ENCODE results near the gene TWIST1. TPM values are rescaled to one million over a fixed set of nuclear protein-coding genes. Genes with fewer than 3 reads are reported as not detected.

TWIST1 gene
- total RNA-seq, 1 experiment from 2014 or later, result 1.0 TPM

- DNase-seq, result no peak
Measured at GRCh38 chr7:19107356-19108146, 9.9 kb downstream of the TWIST1 start.

GRCh38 chr7:19107081-19107355 lies 10.4 kb downstream of the TWIST1 start:
- no peak for DNase-seq
- Histone ChIP-seq H3F3A (ENCODE audit: insufficient read depth, low read depth) (no peaks in the 10 kb centered on the region), H3K4me2 (no peak overlapping the region), H3K36me3 (ENCODE audit: low read depth) (no peaks in the 10 kb centered on the region), H3K4me3 (no peak overlapping the region), H3K79me2 (ENCODE audit: low read depth) (no peaks in the 10 kb centered on the region), H3K4me1 (replicated peaks; ENCODE audit: insufficient read depth) (no peaks in the 10 kb centered on the region), H3K27ac (no peak overlapping the region), H3K9me3 (ENCODE audit: insufficient read depth, low read depth) (no peaks in the 10 kb centered on the region; the same call in 1 of the 2 replicates), H3K27me3 (ENCODE audit: insufficient read depth, low read depth) (no peaks in the 10 kb centered on the region; the same call in 1 of the 2 replicates), H4K20me1 (ENCODE audit: insufficient read depth) (no peaks in the 10 kb centered on the region), H2AFZ (no peak overlapping the region), H3K9me2 (ENCODE audit: insufficient read depth) (no peaks in the 10 kb centered on the region)
- POLR2A ChIA-PET (ENCODE audit: unreplicated experiment), result no interaction called here
- CTCF ChIA-PET, result no interaction called here
- intact Hi-C loops (cut with micrococcal nuclease; ENCODE audit: unreplicated experiment), result no loop called here
- no peak for TF ChIP-seq CTCF (conservative IDR thresholded peaks at IDR 0.05)
- TF ChIP-seq EZH2 (IDR thresholded peaks at IDR 0.05; ENCODE audit: low read depth), result no peak
- BruUV-seq (replicated peaks), result no TSS peak

More at GRCh38 chr7:19107356-19108146, 9.9 kb downstream of the TWIST1 start:
- H3K4me3 ChIP-seq, result no peak overlapping the region
- no peak overlapping the region for H2AFZ ChIP-seq
- no peaks in the 10 kb centered on the region for H3K36me3 ChIP-seq (ENCODE audit: low read depth)
- BruUV-seq (replicated peaks), result no TSS peak
- no peaks in the 10 kb centered on the region for H4K20me1 ChIP-seq (ENCODE audit: insufficient read depth)
- no peaks in the 10 kb centered on the region for H3K9me2 ChIP-seq (ENCODE audit: insufficient read depth)
- H3K4me2 ChIP-seq, result no peak overlapping the region
- TF ChIP-seq CTCF (conservative IDR thresholded peaks at IDR 0.05) (no peak), EZH2 (IDR thresholded peaks at IDR 0.05; ENCODE audit: low read depth) (no peak)
- H3K9me3 ChIP-seq (ENCODE audit: insufficient read depth, low read depth), result no peaks in the 10 kb centered on the region; the same call in 1 of the 2 replicates
- intact Hi-C loops (cut with micrococcal nuclease; ENCODE audit: unreplicated experiment), result no loop called here
- H3F3A ChIP-seq (ENCODE audit: insufficient read depth, low read depth), result no peaks in the 10 kb centered on the region
- no peaks in the 10 kb centered on the region for H3K79me2 ChIP-seq (ENCODE audit: low read depth)
- no peak overlapping the region for H3K27ac ChIP-seq
- no peaks in the 10 kb centered on the region; the same call in 1 of the 2 replicates for H3K27me3 ChIP-seq (ENCODE audit: insufficient read depth, low read depth)
- POLR2A ChIA-PET (ENCODE audit: unreplicated experiment), result no interaction called here
- no peaks in the 10 kb centered on the region for H3K4me1 ChIP-seq (replicated peaks; ENCODE audit: insufficient read depth)
- CTCF ChIA-PET, result no interaction called here

- BruUV-seq (replicated peaks), result no TSS peak
- H2AFZ ChIP-seq, result no peak overlapping the region
- CTCF ChIA-PET, result no interaction called here
- H3K79me2 ChIP-seq (ENCODE audit: low read depth), result no peaks in the 10 kb centered on the region
- H3K9me3 ChIP-seq (ENCODE audit: insufficient read depth, low read depth), result peaks cover under 1% of the 10 kb centered on the region; the same call in 1 of the 2 replicates
- DNase-seq, result no peak
- no peak overlapping the region for H3K27ac ChIP-seq
- H3K4me3 ChIP-seq, result no peak overlapping the region
- no peak overlapping the region for H3K4me2 ChIP-seq
- no peaks in the 10 kb centered on the region for H3K9me2 ChIP-seq (ENCODE audit: insufficient read depth)
- POLR2A ChIA-PET (ENCODE audit: unreplicated experiment), result no interaction called here
- no peaks in the 10 kb centered on the region for H3K4me1 ChIP-seq (replicated peaks; ENCODE audit: insufficient read depth)
- no peaks in the 10 kb centered on the region; the same call in 1 of the 2 replicates for H3K27me3 ChIP-seq (ENCODE audit: insufficient read depth, low read depth)
- H4K20me1 ChIP-seq (ENCODE audit: insufficient read depth), result no peaks in the 10 kb centered on the region
- H3F3A ChIP-seq (ENCODE audit: insufficient read depth, low read depth), result no peaks in the 10 kb centered on the region
- intact Hi-C loops (cut with micrococcal nuclease; ENCODE audit: unreplicated experiment), result no loop called here
- TF ChIP-seq EZH2 (IDR thresholded peaks at IDR 0.05; ENCODE audit: low read depth) (no peak), CTCF (conservative IDR thresholded peaks at IDR 0.05) (no peak)
- no peaks in the 10 kb centered on the region for H3K36me3 ChIP-seq (ENCODE audit: low read depth)
Measured at GRCh38 chr7:19106241-19107080, 11.0 kb downstream of the TWIST1 start.
